ENCODE measurements around the gene NDUFAB1. TPM values are rescaled to one million over a fixed set of nuclear protein-coding genes. Genes with fewer than 3 reads are reported as not detected.
"Not testable (repeated sequence)": the region's sequence is repeated elsewhere in the genome, so short reads cannot be mapped to it uniquely, and the experiment has no call there.

NDUFAB1 gene
- total RNA-seq, 2 donors from 2014 or later, result 101 to 102 TPM

GRCh38 chr16:23608194-23608593, 12.1 kb upstream of the NDUFAB1 start:
- Mint-ChIP-seq H3K9me3 (no peaks in the 10 kb centered on the region), H3K27me3 (no peaks in the 10 kb centered on the region), H3K4me1 (ENCODE audit: low read depth in 2 of 2) (no peaks in the 10 kb centered on the region), H3K36me3 (peaks cover 6% of the 10 kb centered on the region), H3K4me3 (no peak overlapping the region), H3K27ac (peak overlapping the region in 1 of 2 donors; percentile 33)
- ATAC-seq, result no peak
- DNase-seq (ENCODE audit: low spot score), result no peak

- Mint-ChIP-seq H3K4me1 (ENCODE audit: low read depth in 2 of 2) (no peaks in the 10 kb centered on the region), H3K27me3 (no peaks in the 10 kb centered on the region), H3K36me3 (peaks cover 6% of the 10 kb centered on the region), H3K27ac (peak overlapping the region in 1 of 2 donors; percentile 33), H3K4me3 (no peak overlapping the region), H3K9me3 (no peaks in the 10 kb centered on the region)
- DNase-seq (ENCODE audit: low spot score) (no peak), ATAC-seq (no peak)
Observed at GRCh38 chr16:23607726-23608125, 11.6 kb upstream of the NDUFAB1 start.

GRCh38 chr16:23597003-23597756, 1.1 kb upstream of the NDUFAB1 start:
- H3K4me1 Mint-ChIP-seq (ENCODE audit: low read depth in 2 of 2), result peaks cover 10 to 15% of the 10 kb centered on the region in 2 donors
- no peaks in the 10 kb centered on the region for H3K36me3 Mint-ChIP-seq
- H3K9me3 Mint-ChIP-seq, result no peaks in the 10 kb centered on the region
- ATAC-seq, result no peak
- peak overlapping the region; percentile 12 to 45 for H3K27ac Mint-ChIP-seq
- peak overlapping the region; percentile 47 for H3K4me3 Mint-ChIP-seq
- DNase-seq (ENCODE audit: low spot score), result no peak
- H3K27me3 Mint-ChIP-seq, result no peaks in the 10 kb centered on the region

GRCh38 chr16:23595246-23595950, 718 bp downstream of the NDUFAB1 start:
- DNase-seq (ENCODE audit: low spot score) (no peak), ATAC-seq (no peak)
- H3K27me3 Mint-ChIP-seq, result no peaks in the 10 kb centered on the region
- no peaks in the 10 kb centered on the region for H3K36me3 Mint-ChIP-seq
- peak overlapping the region; percentile 87 for H3K4me3 Mint-ChIP-seq
- H3K9me3 Mint-ChIP-seq, result no peaks in the 10 kb centered on the region
- peaks cover 17 to 25% of the 10 kb centered on the region in 2 donors for H3K4me1 Mint-ChIP-seq (ENCODE audit: low read depth in 2 of 2)
- H3K27ac Mint-ChIP-seq, result peak overlapping the region; percentile 28 to 60

GRCh38 chr16:23594186-23594585, 1.9 kb downstream of the NDUFAB1 start:
- Mint-ChIP-seq H3K27me3 (no peaks in the 10 kb centered on the region), H3K4me1 (ENCODE audit: low read depth in 2 of 2) (peaks cover 17 to 28% of the 10 kb centered on the region in 2 donors), H3K27ac (no peak overlapping the region), H3K36me3 (peaks cover 4% of the 10 kb centered on the region), H3K4me3 (peak overlapping the region; percentile 87), H3K9me3 (no peaks in the 10 kb centered on the region)
- ATAC-seq (no peak), DNase-seq (ENCODE audit: low spot score) (no peak)

- no peak overlapping the region for H3K4me3 Mint-ChIP-seq
- H3K36me3 Mint-ChIP-seq, result peaks cover 6% of the 10 kb centered on the region
Observed at GRCh38 chr16:23590181-23590580, 5.9 kb downstream of the NDUFAB1 start.

GRCh38 chr16:23587726-23588125, 8.4 kb downstream of the NDUFAB1 start:
- H3K4me3 Mint-ChIP-seq, result no peak overlapping the region
- peaks cover 12% of the 10 kb centered on the region for H3K36me3 Mint-ChIP-seq
- peaks cover 6 to 16% of the 10 kb centered on the region in 2 donors for H3K4me1 Mint-ChIP-seq (ENCODE audit: low read depth in 2 of 2)
- H3K27me3 Mint-ChIP-seq, result no peaks in the 10 kb centered on the region
- ATAC-seq (no peak), DNase-seq (ENCODE audit: low spot score) (no peak)
- H3K9me3 Mint-ChIP-seq, result no peaks in the 10 kb centered on the region
- H3K27ac Mint-ChIP-seq, result no peak overlapping the region

More at GRCh38 chr16:23590181-23590580, 5.9 kb downstream of the NDUFAB1 start:
- no peaks in the 10 kb centered on the region for H3K9me3 Mint-ChIP-seq
- no peaks in the 10 kb centered on the region for H3K27me3 Mint-ChIP-seq
- DNase-seq (ENCODE audit: low spot score) (no peak), ATAC-seq (no peak)
- no peak overlapping the region for H3K27ac Mint-ChIP-seq
- H3K4me1 Mint-ChIP-seq (ENCODE audit: low read depth in 2 of 2), result peaks cover 7 to 20% of the 10 kb centered on the region in 2 donors

GRCh38 chr16:23584186-23585076, 11.7 kb downstream of the NDUFAB1 start:
- Mint-ChIP-seq H3K27me3 (no peaks in the 10 kb centered on the region), H3K27ac (no peak overlapping the region), H3K36me3 (peaks cover 18% of the 10 kb centered on the region), H3K4me3 (no peak overlapping the region), H3K9me3 (no peaks in the 10 kb centered on the region), H3K4me1 (ENCODE audit: low read depth in 2 of 2) (peaks cover 0 to 3% of the 10 kb centered on the region in 2 donors)
- ATAC-seq, result no peak
- DNase-seq (ENCODE audit: low spot score), result no peak

- H3K36me3 Mint-ChIP-seq, result peaks cover 13% of the 10 kb centered on the region
- H3K27me3 Mint-ChIP-seq; ATAC-seq; H3K27ac Mint-ChIP-seq; H3K4me3 Mint-ChIP-seq; H3K4me1 Mint-ChIP-seq (ENCODE audit: low read depth in 2 of 2); H3K9me3 Mint-ChIP-seq; DNase-seq (ENCODE audit: low spot score): not testable (repeated sequence)
Observed at GRCh38 chr16:23583271-23583670, 12.8 kb downstream of the NDUFAB1 start.

GRCh38 chr16:23581764-23582163, 14.4 kb downstream of the NDUFAB1 start:
- no peak overlapping the region for H3K4me3 Mint-ChIP-seq
- no peaks in the 10 kb centered on the region for H3K4me1 Mint-ChIP-seq (ENCODE audit: low read depth in 2 of 2)
- H3K27me3 Mint-ChIP-seq, result no peaks in the 10 kb centered on the region
- H3K36me3 Mint-ChIP-seq, result peaks cover 13% of the 10 kb centered on the region
- DNase-seq (ENCODE audit: low spot score), result no peak
- H3K27ac Mint-ChIP-seq, result no peak overlapping the region
- no peaks in the 10 kb centered on the region for H3K9me3 Mint-ChIP-seq
- no peak for ATAC-seq

- no peaks in the 10 kb centered on the region for H3K9me3 Mint-ChIP-seq
- H3K4me1 Mint-ChIP-seq (ENCODE audit: low read depth in 2 of 2), result no peaks in the 10 kb centered on the region
- DNase-seq (ENCODE audit: low spot score), result no peak
- H3K27me3 Mint-ChIP-seq, result no peaks in the 10 kb centered on the region
- no peak overlapping the region for H3K4me3 Mint-ChIP-seq
- peaks cover 13% of the 10 kb centered on the region for H3K36me3 Mint-ChIP-seq
- no peak overlapping the region for H3K27ac Mint-ChIP-seq
- ATAC-seq, result no peak
Observed at GRCh38 chr16:23580391-23580790, 15.7 kb downstream of the NDUFAB1 start.

- H3K4me1 Mint-ChIP-seq (ENCODE audit: low read depth in 2 of 2), result no peaks in the 10 kb centered on the region
- no peak overlapping the region for H3K27ac Mint-ChIP-seq
Observed at GRCh38 chr16:23579371-23579770, 16.7 kb downstream of the NDUFAB1 start.

GRCh38 chr16:23578101-23578830, 17.9 kb downstream of the NDUFAB1 start:
- H3K4me3 Mint-ChIP-seq, result no peak overlapping the region
- peaks cover 6% of the 10 kb centered on the region for H3K36me3 Mint-ChIP-seq
- no peak overlapping the region for H3K27ac Mint-ChIP-seq
- H3K4me1 Mint-ChIP-seq (ENCODE audit: low read depth in 2 of 2), result no peaks in the 10 kb centered on the region
- ATAC-seq (no peak), DNase-seq (ENCODE audit: low spot score) (no peak)
- H3K27me3 Mint-ChIP-seq, result no peaks in the 10 kb centered on the region
- no peaks in the 10 kb centered on the region for H3K9me3 Mint-ChIP-seq

More at GRCh38 chr16:23579371-23579770, 16.7 kb downstream of the NDUFAB1 start:
- peaks cover 11% of the 10 kb centered on the region for H3K36me3 Mint-ChIP-seq
- no peak for DNase-seq (ENCODE audit: low spot score)
- H3K4me3 Mint-ChIP-seq, result no peak overlapping the region
- ATAC-seq, result no peak
- H3K27me3 Mint-ChIP-seq, result no peaks in the 10 kb centered on the region
- no peaks in the 10 kb centered on the region for H3K9me3 Mint-ChIP-seq
